ENCODE measurements around the gene ERFE.

- TF ChIP-seq POLR2A (IDR thresholded peaks at IDR 0.05; ENCODE audit: low read length) = peak; percentile 10
- TF ChIP-seq GATA1 (IDR thresholded peaks at IDR 0.05; ENCODE audit: low read depth, low read length) = no peak
These were observed 2.7 kb downstream of the ERFE start for GRCh38 chr2:238161291-238162051.
